ENCODE results near the gene MRPL12. TPM values are rescaled to one million over a fixed set of nuclear protein-coding genes. Genes with fewer than 3 reads are reported as not detected.

The MRPL12 gene
- total and polyA plus RNA-seq, 2 of the 8 experiments (the other 6 are each of a cell fraction or from before 2014, with no cell fraction given) = 120 to 141 TPM

GRCh38 chr17:81700353-81701287 is 2.5 kb upstream of the MRPL12 start:
- H3K4me1 ChIP-seq (replicated peaks in 1 of 4; ENCODE audit: control insufficient read depth in 3 of 4, insufficient read depth in 4 of 4, low read length in 3 of 4) = peaks cover 0 to 14% (median 10%) of the 10 kb centered on the region in 4 experiments; a peak in 5 of 7 replicates
- H4K91ac ChIP-seq (replicated peaks; ENCODE audit: insufficient read length, low read length) = no peak overlapping the region
- no peak overlapping the region for H2BK15ac ChIP-seq (ENCODE audit: low read length)
- H3K9ac ChIP-seq (replicated peaks in 1 of 4; ENCODE audit: extremely low read depth in 1 of 4, low read depth in 3 of 4, low read length in 3 of 4) = peak overlapping the region in 2 of 4 experiments; percentile 11 to 29; a peak in 2 of 7 replicates
- H4K20me1 ChIP-seq (replicated peaks in 1 of 2; ENCODE audit: control insufficient read depth in 1 of 2, insufficient read depth in 2 of 2, low read length in 2 of 2) = peaks cover 7 to 13% of the 10 kb centered on the region in 2 experiments
- DNase-seq (ENCODE audit: low read depth in 1 of 2, low spot score in 2 of 2) (no peak), FAIRE-seq (no peak)
- H3K18ac ChIP-seq (ENCODE audit: extremely low read depth, low read length) = no peak overlapping the region
- no peak overlapping the region for H2BK12ac ChIP-seq (ENCODE audit: low read depth, low read length)
- no peak overlapping the region for H2AFZ ChIP-seq (ENCODE audit: low read length)
- H3K36me3 ChIP-seq (ENCODE audit: control insufficient read depth in 2 of 4, insufficient read depth in 4 of 4, low read length in 3 of 4) = peaks cover 5 to 44% (median 19%) of the 10 kb centered on the region in 4 experiments; a peak in 7 of 8 replicates
- peaks cover 14% of the 10 kb centered on the region for H3K79me1 ChIP-seq (ENCODE audit: low read depth, low read length)
- no peak overlapping the region for H3K14ac ChIP-seq (ENCODE audit: insufficient read length)
- no peak overlapping the region for H3K27ac ChIP-seq (ENCODE audit: low read depth, low read length)
- H3K4ac ChIP-seq (replicated peaks; ENCODE audit: insufficient read length, low read depth, low read length) = no peak overlapping the region
- no peak overlapping the region for H2AK5ac ChIP-seq (ENCODE audit: low read depth, low read length)
- no peak overlapping the region for H3K23ac ChIP-seq (ENCODE audit: insufficient read length)
- WGBS, 2 experiments (ENCODE audit: extremely low coverage in 1 of 2, insufficient coverage in 1 of 2, insufficient read length in 1 of 2, insufficient replicate concordance in 2 of 2, low coverage in 1 of 2, low lambda C conversion rate in 2 of 2, missing lambda C conversion rate in 1 of 2) = 94% methylated on average over 19 of the region's 25 CpGs; no CpG with 5 or more reads in 1 of the 2 experiments
- ChIA-PET CTCF (ENCODE audit: partially characterized antibody) (interaction anchor here (1.0 to 1.7 kb wide), 7 partner anchors 9 to 170 kb away, joined by 3 to 5 read pairs (median 4); partner anchors contain the start of gene ARHGDIA), POLR2A (ENCODE audit: partially characterized antibody) (interaction anchor here (0.7 to 28.4 kb wide), 8 partner anchors 9 to 169 kb away, joined by 3 to 436 read pairs (median 56); partner anchors contain the start of genes ARL16, CCDC137, HGS and MRPL12)
- H4K5ac ChIP-seq (ENCODE audit: insufficient read length, low read depth, low read length) = no peak overlapping the region
- no peak overlapping the region; the same call in 1 of the 2 replicates for H2BK5ac ChIP-seq (ENCODE audit: low read depth, low read length)
- H3K4me3 ChIP-seq (ENCODE audit: extremely low read depth in 1 of 4, insufficient read depth in 2 of 4, low read depth in 3 of 4, low read length in 4 of 4) = no peak overlapping the region
- no peak overlapping the region for H3K56ac ChIP-seq (replicated peaks; ENCODE audit: insufficient read length, low read depth, low read length)
- no peaks in the 10 kb centered on the region for H3K27me3 ChIP-seq (replicated peaks in 1 of 4; ENCODE audit: control insufficient read depth in 3 of 4, extremely low read depth in 1 of 4, insufficient read depth in 3 of 4, low read length in 3 of 4)
- no peak overlapping the region for H2BK20ac ChIP-seq (ENCODE audit: low read length)
- H3K9me3 ChIP-seq (ENCODE audit: insufficient read depth in 2 of 2, low read depth in 1 of 2, low read length in 1 of 2) = no peaks in the 10 kb centered on the region
- peaks cover 9% of the 10 kb centered on the region for H3K23me2 ChIP-seq (ENCODE audit: low read depth, low read length)
- peaks cover 9 to 43% of the 10 kb centered on the region in 2 experiments; a peak in 3 of 4 replicates for H3K79me2 ChIP-seq (ENCODE audit: control insufficient read depth in 1 of 2, insufficient read depth in 2 of 2, low read length in 2 of 2)
- peak overlapping the region; percentile 57; the same call in 1 of the 2 replicates for H4K8ac ChIP-seq (ENCODE audit: extremely low read depth, insufficient read depth, low read length)
- H3K4me2 ChIP-seq (ENCODE audit: insufficient read depth in 1 of 2, low read depth in 2 of 2, low read length in 2 of 2) = no peak overlapping the region; a peak in 1 of 4 replicates
- no peak overlapping the region for H2BK120ac ChIP-seq (replicated peaks; ENCODE audit: low read depth, low read length)
- TF ChIP-seq TBP (IDR thresholded peaks at IDR 0.05; ENCODE audit: low read depth, low read length) = no peak
